Measurements from ENCODE around the gene NTRK3. TPM values are rescaled to one million over a fixed set of nuclear protein-coding genes. Genes with fewer than 3 reads are reported as not detected.

NTRK3 gene
- total RNA-seq, 1 donor from 2014 or later, result 0.37 TPM

GRCh38 chr15:88098361-88098760, 158.2 kb downstream of the NTRK3 start:
- DNase-seq, result no peak
- H3K27me3 Mint-ChIP-seq, result no peaks in the 10 kb centered on the region
- no peaks in the 10 kb centered on the region for H3K4me1 Mint-ChIP-seq
- intact Hi-C loops (cut with micrococcal nuclease), result no loop called here
- H3K9me3 Mint-ChIP-seq, result no peaks in the 10 kb centered on the region
- no peak overlapping the region for H3K4me3 Mint-ChIP-seq
- H3K27ac Mint-ChIP-seq, result no peak overlapping the region
- no peaks in the 10 kb centered on the region for H3K36me3 Mint-ChIP-seq (ENCODE audit: low read depth)

- no peaks in the 10 kb centered on the region for H3K9me3 Mint-ChIP-seq
- no peaks in the 10 kb centered on the region for H3K36me3 Mint-ChIP-seq (ENCODE audit: low read depth)
- intact Hi-C loops (cut with micrococcal nuclease), result no loop called here
- DNase-seq, result no peak
- no peaks in the 10 kb centered on the region for H3K4me1 Mint-ChIP-seq
- H3K27me3 Mint-ChIP-seq, result no peaks in the 10 kb centered on the region
- H3K4me3 Mint-ChIP-seq, result no peak overlapping the region
- no peak overlapping the region for H3K27ac Mint-ChIP-seq
Observed at GRCh38 chr15:88091444-88092016, 165.0 kb downstream of the NTRK3 start.

GRCh38 chr15:88090481-88091011, 166.0 kb downstream of the NTRK3 start:
- no peaks in the 10 kb centered on the region for H3K9me3 Mint-ChIP-seq
- intact Hi-C loops (cut with micrococcal nuclease), result no loop called here
- H3K27me3 Mint-ChIP-seq, result no peaks in the 10 kb centered on the region
- DNase-seq, result no peak
- no peak overlapping the region for H3K4me3 Mint-ChIP-seq
- no peak overlapping the region for H3K27ac Mint-ChIP-seq
- H3K4me1 Mint-ChIP-seq, result no peaks in the 10 kb centered on the region
- no peaks in the 10 kb centered on the region for H3K36me3 Mint-ChIP-seq (ENCODE audit: low read depth)

GRCh38 chr15:88089731-88090130, 166.8 kb downstream of the NTRK3 start:
- Mint-ChIP-seq H3K27ac (no peak overlapping the region), H3K9me3 (no peaks in the 10 kb centered on the region), H3K36me3 (ENCODE audit: low read depth) (no peaks in the 10 kb centered on the region), H3K4me1 (no peaks in the 10 kb centered on the region), H3K4me3 (no peak overlapping the region), H3K27me3 (no peaks in the 10 kb centered on the region)
- DNase-seq, result no peak
- intact Hi-C loops (cut with micrococcal nuclease), result no loop called here

- no peak overlapping the region for H3K27ac Mint-ChIP-seq
- no peak overlapping the region for H3K4me3 Mint-ChIP-seq
- no peaks in the 10 kb centered on the region for H3K9me3 Mint-ChIP-seq
- no peaks in the 10 kb centered on the region for H3K36me3 Mint-ChIP-seq (ENCODE audit: low read depth)
- DNase-seq, result no peak
- no peaks in the 10 kb centered on the region for H3K4me1 Mint-ChIP-seq
- intact Hi-C loops (cut with micrococcal nuclease), result no loop called here
- no peaks in the 10 kb centered on the region for H3K27me3 Mint-ChIP-seq
Observed at GRCh38 chr15:88089024-88089620, 167.4 kb downstream of the NTRK3 start.

GRCh38 chr15:88083811-88084760, 172.5 kb downstream of the NTRK3 start:
- Mint-ChIP-seq H3K27me3 (no peaks in the 10 kb centered on the region), H3K27ac (no peak overlapping the region), H3K4me3 (no peak overlapping the region), H3K4me1 (no peaks in the 10 kb centered on the region), H3K9me3 (no peaks in the 10 kb centered on the region), H3K36me3 (ENCODE audit: low read depth) (no peaks in the 10 kb centered on the region)
- no peak for DNase-seq
- intact Hi-C loops (cut with micrococcal nuclease), result no loop called here

GRCh38 chr15:88080616-88081015, 175.9 kb downstream of the NTRK3 start:
- Mint-ChIP-seq H3K36me3 (ENCODE audit: low read depth) (no peaks in the 10 kb centered on the region), H3K27ac (no peak overlapping the region), H3K27me3 (no peaks in the 10 kb centered on the region), H3K9me3 (no peaks in the 10 kb centered on the region), H3K4me1 (no peaks in the 10 kb centered on the region), H3K4me3 (no peak overlapping the region)
- intact Hi-C loops (cut with micrococcal nuclease), result no loop called here
- no peak for DNase-seq

- Mint-ChIP-seq H3K4me3 (no peak overlapping the region), H3K4me1 (no peaks in the 10 kb centered on the region), H3K36me3 (ENCODE audit: low read depth) (no peaks in the 10 kb centered on the region), H3K9me3 (no peaks in the 10 kb centered on the region), H3K27ac (no peak overlapping the region), H3K27me3 (no peaks in the 10 kb centered on the region)
- intact Hi-C loops (cut with micrococcal nuclease), result no loop called here
- DNase-seq, result no peak
Observed at GRCh38 chr15:88077296-88078020, 179.1 kb downstream of the NTRK3 start.

- Mint-ChIP-seq H3K27ac (no peak overlapping the region), H3K36me3 (ENCODE audit: low read depth) (no peaks in the 10 kb centered on the region), H3K9me3 (no peaks in the 10 kb centered on the region), H3K27me3 (no peaks in the 10 kb centered on the region), H3K4me1 (no peaks in the 10 kb centered on the region), H3K4me3 (no peak overlapping the region)
- no peak for DNase-seq
- intact Hi-C loops (cut with micrococcal nuclease), result no loop called here
Observed at GRCh38 chr15:88076328-88076727, 180.2 kb downstream of the NTRK3 start.

GRCh38 chr15:88075102-88075501, 181.4 kb downstream of the NTRK3 start:
- H3K4me1 Mint-ChIP-seq, result no peaks in the 10 kb centered on the region
- no peak overlapping the region for H3K4me3 Mint-ChIP-seq
- no peaks in the 10 kb centered on the region for H3K27me3 Mint-ChIP-seq
- no peak overlapping the region for H3K27ac Mint-ChIP-seq
- no peaks in the 10 kb centered on the region for H3K9me3 Mint-ChIP-seq
- no peaks in the 10 kb centered on the region for H3K36me3 Mint-ChIP-seq (ENCODE audit: low read depth)
- intact Hi-C loops (cut with micrococcal nuclease), result no loop called here
- no peak for DNase-seq

GRCh38 chr15:88074386-88074785, 182.2 kb downstream of the NTRK3 start:
- no peak for DNase-seq
- Mint-ChIP-seq H3K27ac (no peak overlapping the region), H3K4me1 (no peaks in the 10 kb centered on the region), H3K27me3 (no peaks in the 10 kb centered on the region), H3K36me3 (ENCODE audit: low read depth) (no peaks in the 10 kb centered on the region), H3K9me3 (no peaks in the 10 kb centered on the region), H3K4me3 (no peak overlapping the region)
- intact Hi-C loops (cut with micrococcal nuclease), result no loop called here

GRCh38 chr15:88073391-88073691, 183.2 kb downstream of the NTRK3 start:
- no peaks in the 10 kb centered on the region for H3K36me3 Mint-ChIP-seq (ENCODE audit: low read depth)
- intact Hi-C loops (cut with micrococcal nuclease), result no loop called here
- no peaks in the 10 kb centered on the region for H3K27me3 Mint-ChIP-seq
- H3K4me3 Mint-ChIP-seq, result no peak overlapping the region
- DNase-seq, result no peak
- H3K9me3 Mint-ChIP-seq, result no peaks in the 10 kb centered on the region
- H3K27ac Mint-ChIP-seq, result no peak overlapping the region
- H3K4me1 Mint-ChIP-seq, result no peaks in the 10 kb centered on the region

- no peaks in the 10 kb centered on the region for H3K36me3 Mint-ChIP-seq (ENCODE audit: low read depth)
- H3K4me3 Mint-ChIP-seq, result no peak overlapping the region
- no peak for DNase-seq
- intact Hi-C loops (cut with micrococcal nuclease), result no loop called here
- no peak overlapping the region for H3K27ac Mint-ChIP-seq
- H3K9me3 Mint-ChIP-seq, result no peaks in the 10 kb centered on the region
- no peaks in the 10 kb centered on the region for H3K27me3 Mint-ChIP-seq
- no peaks in the 10 kb centered on the region for H3K4me1 Mint-ChIP-seq
Observed at GRCh38 chr15:88072598-88073390, 183.7 kb downstream of the NTRK3 start.

Measured in activated CD4-positive, alpha-beta T cell treated with anti-CD3 and anti-CD28 coated beads, Interleukin-2, amount 10 ng/mL, durations not matched to agents 24 days and 14 days (primary cell).